Glomerular endothelial cell (primary cell): Measurements from ENCODE around the gene SUSD1. TPM values are rescaled to one million over a fixed set of nuclear protein-coding genes. Genes with fewer than 3 reads are reported as not detected.

Experiments
- DNase-seq: peaks from one replicate; pipeline ENCODE4 v3.0.0-alpha.2; 2011; ENCODE audit warnings: low read depth, low spot score; ENCODE audit errors: extremely low read depth
- total RNA-seq: library from RNA; depleted of rRNA; stranded (reverse); fragments of >200 nt; gene quantifications from 2 replicates; pipeline ENCODE4 v1.2.3, GENCODE V29; 2015

Gene SUSD1
- total RNA-seq, 1 donor from 2014 or later, result 53.7 TPM

GRCh38 chr9:112044881-112045280 lies 130.2 kb downstream of the SUSD1 start:
- no peak for DNase-seq

- DNase-seq, result no peak
Observed at GRCh38 chr9:112044186-112044585, 130.9 kb downstream of the SUSD1 start.

GRCh38 chr9:112043423-112043822 lies 131.7 kb downstream of the SUSD1 start:
- no peak for DNase-seq

- DNase-seq, result no peak
Observed at GRCh38 chr9:112042769-112043168, 132.3 kb downstream of the SUSD1 start.

GRCh38 chr9:112042244-112042638 lies 132.9 kb downstream of the SUSD1 start:
- no peak for DNase-seq

GRCh38 chr9:112041536-112042243 lies 133.4 kb downstream of the SUSD1 start:
- DNase-seq, result no peak

GRCh38 chr9:112041199-112041535 lies 133.9 kb downstream of the SUSD1 start:
- no peak for DNase-seq

GRCh38 chr9:112038017-112038408 lies 137.1 kb downstream of the SUSD1 start:
- no peak for DNase-seq

- no peak for DNase-seq
Observed at GRCh38 chr9:112037281-112038016, 137.6 kb downstream of the SUSD1 start.

GRCh38 chr9:112035166-112035826 lies 139.8 kb downstream of the SUSD1 start:
- DNase-seq, result no peak

GRCh38 chr9:112034216-112034611 lies 140.9 kb downstream of the SUSD1 start:
- no peak for DNase-seq

GRCh38 chr9:112033237-112034215 lies 141.6 kb downstream of the SUSD1 start:
- DNase-seq, result no peak

- no peak for DNase-seq
Observed at GRCh38 chr9:112032743-112033142, 142.4 kb downstream of the SUSD1 start.

GRCh38 chr9:112032009-112032408 lies 143.1 kb downstream of the SUSD1 start:
- DNase-seq, result no peak

GRCh38 chr9:112031400-112031799 lies 143.7 kb downstream of the SUSD1 start:
- no peak for DNase-seq

- no peak for DNase-seq
Observed at GRCh38 chr9:112029921-112030444, 145.1 kb downstream of the SUSD1 start.

- DNase-seq, result no peak
Observed at GRCh38 chr9:112028242-112029221, 146.6 kb downstream of the SUSD1 start.

- no peak for DNase-seq
Observed at GRCh38 chr9:112025850-112026249, 149.2 kb downstream of the SUSD1 start.

- DNase-seq, result no peak
Observed at GRCh38 chr9:112021742-112022141, 153.4 kb downstream of the SUSD1 start.
